NCI-H1930 (cell line): ENCODE data around the gene FGD2.

ENCODE experiments used
- DNase-seq, 2 experiments: peaks; one replicate each; lab custom pipeline; 2025; lab: John Stamatoyannopoulos, UW

Gene FGD2

DNA sequence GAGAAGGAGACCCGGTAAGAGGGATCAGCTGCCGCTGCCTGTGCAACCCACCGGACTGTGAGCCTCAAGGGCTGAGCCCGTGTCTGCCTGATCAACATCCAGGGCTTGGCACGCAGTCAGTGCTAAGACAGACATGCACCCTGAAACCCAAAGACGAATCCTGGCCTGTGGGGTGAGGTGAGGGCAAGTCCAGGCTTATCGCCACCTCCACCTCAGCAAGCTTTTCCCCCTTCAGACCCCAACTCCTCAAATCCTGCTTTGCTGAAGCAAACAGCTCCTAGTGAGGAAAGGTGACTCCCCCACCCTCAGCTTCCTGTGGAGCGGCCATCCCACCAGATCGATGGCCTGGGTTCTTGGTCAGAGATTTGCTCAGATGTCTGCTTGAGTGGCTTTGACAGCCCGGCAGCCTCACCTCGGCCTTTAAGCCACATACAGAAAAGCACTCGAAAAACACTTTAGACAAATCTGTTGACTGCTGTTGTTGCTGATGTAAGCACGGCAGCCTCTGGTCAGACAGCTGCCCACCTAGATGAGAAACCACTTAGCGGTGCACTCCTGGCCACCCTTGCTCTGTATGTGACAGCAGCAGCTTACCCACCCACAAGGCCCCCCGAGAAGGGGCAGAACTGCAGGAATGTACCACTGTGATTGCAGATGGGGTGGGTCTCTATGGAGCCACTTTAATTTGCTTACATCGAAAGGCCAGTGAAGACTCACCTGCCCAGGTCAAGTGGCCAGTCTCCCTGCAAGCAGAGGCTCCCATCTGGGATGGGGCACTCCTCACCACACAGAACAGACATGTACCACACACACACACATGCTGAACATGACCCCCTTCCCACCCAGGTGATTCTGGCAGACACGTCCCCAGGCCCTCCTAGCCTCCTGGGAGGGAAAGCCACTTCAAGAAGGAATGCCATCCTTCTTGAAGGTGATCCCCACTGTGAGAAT is 34.3 kb upstream of the FGD2 start:
- DNase-seq = no peak

DNA sequence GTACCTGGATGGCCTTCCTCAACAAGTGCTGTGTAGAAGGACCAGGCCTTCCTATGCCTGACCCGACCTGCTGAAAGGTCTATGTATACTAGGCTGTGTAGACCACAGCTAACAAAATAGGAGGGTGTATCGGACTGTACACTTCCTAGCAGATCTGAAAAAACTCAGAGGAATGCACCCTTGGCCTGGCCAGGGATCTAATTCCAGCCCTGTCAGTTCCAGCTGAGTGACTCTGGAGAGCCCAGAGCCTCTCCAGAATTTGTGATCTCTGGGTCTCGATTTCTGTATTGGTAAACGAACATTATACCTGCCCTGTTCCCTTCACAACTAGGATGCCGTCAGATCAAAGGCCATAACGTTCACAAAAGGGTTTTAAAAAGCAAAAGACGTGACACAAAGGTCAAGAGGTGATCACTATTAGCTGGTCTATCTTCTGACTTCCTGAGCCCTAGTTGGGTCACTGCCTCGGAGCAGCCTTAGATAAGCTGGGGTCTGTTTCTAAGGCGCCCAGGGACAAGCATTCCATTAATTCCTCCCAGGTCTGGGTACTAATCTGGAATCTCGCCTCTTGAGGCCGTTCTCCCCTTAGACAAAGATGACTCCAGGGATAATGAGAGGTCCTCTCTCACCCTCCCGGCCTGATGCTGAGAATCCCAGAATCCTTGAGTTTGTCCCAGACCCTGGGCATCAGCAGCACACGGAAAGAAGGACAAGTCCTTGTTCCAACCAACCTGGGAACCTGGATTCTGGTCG is 33.4 kb upstream of the FGD2 start:
- DNase-seq = no peak

DNA sequence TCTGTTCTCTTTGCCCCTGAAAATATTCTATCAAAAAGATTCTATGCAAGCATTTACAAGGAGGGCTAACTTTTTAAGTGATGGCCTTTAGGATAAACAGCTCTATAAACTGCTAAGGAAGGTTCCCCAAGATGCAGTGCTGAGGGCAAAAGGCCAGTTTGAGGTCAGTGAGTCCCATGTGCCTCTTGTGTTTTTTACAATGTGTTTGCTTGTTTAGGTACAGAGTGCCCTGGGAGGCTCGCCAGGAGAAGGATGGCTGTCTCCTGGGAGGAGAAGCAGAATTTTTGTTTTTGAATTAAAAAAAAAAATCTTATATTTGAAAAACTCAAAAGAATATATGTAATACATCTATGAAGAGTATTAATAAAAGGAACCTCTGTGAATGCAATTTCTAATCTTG is 32.3 kb upstream of the FGD2 start:
- no peak for DNase-seq

DNA sequence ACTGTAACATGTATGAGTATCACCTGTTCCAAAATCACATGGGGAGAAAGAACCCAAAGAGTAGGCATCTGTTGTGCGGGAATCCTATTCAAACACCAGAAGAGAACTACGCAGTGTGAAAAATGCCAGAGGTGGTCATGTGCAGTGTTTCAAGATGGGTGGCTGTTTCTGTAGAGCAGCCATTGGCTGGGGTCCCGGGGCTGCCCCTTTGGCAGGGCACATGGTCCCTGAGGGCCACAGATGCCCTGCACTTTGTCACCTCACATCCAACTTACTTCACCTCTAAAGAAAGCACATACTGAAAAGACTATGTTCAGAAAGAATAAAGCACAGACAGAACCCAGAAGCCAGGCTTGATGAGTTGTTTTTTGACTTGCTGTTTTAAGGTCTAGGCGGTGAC is 31.8 kb upstream of the FGD2 start:
- DNase-seq = no peak

DNA sequence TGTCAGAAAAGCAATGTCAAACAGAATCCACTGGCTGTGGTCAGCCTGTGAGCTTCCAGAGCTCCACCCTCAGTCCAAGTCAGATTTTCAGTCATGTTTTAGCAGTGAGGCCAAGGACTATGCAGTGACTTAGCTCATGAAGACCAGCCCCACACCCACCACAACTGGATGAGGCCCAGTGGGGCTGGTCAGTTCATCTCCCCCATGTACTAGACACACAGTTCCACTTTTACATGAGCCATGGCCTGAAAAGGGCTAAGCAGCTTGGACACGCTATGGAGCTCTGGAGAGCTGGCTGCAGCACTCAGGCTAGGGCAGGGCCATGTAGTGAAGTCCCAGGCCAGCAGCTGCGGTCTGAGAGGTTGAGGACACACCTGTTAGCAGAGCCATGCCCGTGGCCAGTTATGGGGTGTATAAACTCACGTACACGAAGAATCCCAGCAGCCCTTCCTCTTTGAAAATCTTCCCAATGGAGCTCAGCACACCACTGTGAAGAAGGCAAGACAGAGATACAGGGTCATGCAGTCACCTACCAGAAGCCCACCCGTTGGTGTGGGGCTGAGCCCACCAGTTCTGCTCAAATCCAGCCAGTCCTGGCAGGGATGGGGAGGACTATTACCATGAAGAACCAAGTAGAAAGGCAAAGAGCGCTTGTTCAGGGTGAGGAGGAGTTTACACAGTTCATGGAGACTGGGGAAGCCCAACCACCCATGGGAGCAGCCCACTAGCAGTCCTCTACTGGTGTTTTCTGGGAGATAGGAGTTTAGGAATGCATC is 30.0 kb upstream of the FGD2 start:
- DNase-seq = no peak

DNA sequence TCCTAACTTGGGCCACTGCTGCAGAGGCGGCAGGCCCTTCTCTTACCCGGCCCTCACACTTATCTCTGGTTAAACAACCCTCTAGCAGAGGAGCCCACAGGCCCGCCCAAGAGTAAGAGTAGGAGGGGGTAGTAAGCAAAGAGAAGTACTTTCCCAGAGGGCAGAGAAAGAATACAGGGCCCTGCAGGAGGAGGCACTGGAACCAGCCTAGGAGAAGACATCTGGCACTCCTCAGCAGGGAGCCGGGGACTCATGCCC is 29.5 kb upstream of the FGD2 start:
- no peak for DNase-seq

DNA sequence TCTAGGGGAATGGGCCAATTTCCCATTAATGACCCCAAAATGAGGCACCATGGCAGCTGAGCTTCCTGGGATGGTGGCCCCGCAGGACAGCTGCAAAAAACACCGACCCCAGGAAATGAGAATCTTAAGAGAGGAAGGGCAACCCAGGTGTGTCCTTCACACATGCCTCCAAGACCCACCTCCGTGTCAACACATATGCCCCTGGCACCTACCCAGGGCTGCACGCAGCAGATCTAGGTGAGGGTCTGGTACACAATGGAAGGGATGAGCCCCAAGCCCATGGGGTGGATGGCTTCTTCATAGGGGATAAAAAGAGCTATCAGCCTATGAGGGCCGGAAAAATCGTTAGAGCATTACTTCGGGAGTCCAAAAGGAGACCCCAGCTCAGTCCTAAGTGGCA is 28.9 kb upstream of the FGD2 start:
- no peak for DNase-seq

DNA sequence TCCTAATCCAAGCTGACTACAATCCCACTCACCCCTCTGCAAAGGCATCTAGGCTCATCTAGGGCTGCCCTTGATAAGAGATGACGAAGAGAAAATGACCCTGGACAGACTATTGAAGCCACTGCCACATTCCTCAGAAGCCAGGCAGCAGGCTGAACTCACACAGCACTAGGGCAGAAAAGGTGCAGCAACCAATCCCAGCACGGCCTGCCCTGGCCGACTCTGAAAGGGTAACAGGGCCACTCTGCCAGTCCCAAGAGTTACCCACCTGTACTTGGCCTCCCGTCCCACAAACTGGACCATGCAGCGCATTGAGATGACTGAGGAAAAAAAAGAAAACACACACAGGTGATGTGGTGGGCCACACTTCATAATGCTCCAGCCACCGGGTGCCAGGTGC is 28.5 kb upstream of the FGD2 start:
- no peak for DNase-seq

DNA sequence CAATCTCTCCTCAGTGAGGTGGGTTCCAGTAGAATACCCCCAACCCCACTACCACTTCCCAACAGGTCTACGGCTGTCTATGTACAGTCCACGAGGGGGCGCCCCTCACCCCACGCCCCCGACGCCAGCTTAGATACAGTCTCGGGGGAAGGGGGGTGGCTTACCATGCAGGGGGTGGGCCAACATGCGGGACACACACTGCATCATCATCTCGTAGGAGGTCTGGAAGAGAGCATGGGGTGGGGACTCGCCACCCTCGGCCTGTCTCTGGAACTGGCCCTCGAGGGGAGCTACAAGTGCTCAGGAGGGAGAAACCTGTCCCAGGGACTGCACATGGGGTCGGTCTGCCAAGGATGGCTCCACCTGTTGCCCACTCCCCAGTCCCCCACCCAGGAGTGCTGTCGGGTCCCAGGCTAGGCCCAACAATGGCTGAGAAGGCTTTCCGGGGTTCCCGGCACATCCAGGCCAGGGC is 27.9 kb upstream of the FGD2 start:
- DNase-seq = peak in 1 of 2 experiments; percentile 3

DNA sequence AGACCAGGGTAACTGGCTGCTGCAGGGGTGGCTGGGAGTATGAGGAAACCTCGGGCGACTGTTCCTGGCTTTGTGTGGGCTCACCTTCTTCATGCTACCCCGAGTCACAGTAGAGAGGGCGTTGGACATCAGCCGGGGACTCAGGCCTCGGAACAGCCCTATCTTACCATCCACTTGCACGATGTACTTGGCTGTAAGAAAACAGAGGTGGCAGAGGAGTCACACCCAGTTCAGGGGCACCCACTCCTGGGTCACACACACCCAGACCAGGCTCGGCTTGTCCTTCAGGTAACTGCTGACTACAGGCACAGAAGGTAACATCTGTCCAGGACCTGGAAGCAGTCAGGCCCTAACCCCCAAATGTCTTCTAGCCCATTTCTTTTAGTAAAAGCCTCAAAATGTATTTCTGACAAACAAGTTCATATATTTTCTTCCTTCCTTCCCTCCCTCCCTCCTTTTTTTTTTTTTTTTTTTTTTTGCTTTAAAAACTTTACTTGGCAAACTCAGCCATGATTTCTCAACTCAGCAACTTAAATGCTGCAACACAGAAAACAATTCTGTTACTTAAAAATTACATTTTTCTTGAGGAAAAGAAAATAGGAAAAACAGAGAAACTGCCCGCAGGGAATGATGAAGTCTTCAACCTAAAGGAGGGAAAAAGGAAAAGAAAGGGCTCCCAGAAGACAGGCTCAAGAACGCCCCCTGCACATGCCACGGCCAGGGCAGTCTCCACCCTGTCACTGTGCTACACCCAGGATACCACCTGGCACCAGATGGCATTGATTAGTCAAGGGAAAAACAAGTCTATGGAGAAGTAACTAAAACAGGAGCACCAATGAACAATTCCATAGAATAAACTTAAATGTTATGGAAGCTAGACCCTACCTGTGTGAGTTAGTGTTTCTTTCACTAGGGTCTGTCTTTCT is 26.8 kb upstream of the FGD2 start:
- DNase-seq = no peak

DNA sequence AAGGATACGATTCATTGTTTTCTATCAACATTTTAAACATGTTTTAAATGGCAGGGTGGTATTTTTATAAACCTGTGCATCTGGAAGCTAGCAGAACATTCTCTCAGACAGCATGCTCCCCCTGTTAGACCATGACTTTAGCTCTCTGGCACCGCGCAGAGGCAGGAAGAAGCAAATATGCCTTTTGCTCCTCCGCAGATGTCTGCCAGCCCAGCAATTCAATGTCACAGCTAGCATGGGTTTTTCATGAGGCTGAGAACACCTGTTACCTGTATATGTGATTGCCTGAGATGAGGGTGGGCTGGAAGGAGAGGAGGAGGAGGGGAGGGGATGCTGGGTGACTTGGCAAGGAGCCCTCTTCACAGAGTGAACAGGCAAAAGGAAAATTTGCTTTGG is 26.1 kb upstream of the FGD2 start:
- DNase-seq = no peak

DNA sequence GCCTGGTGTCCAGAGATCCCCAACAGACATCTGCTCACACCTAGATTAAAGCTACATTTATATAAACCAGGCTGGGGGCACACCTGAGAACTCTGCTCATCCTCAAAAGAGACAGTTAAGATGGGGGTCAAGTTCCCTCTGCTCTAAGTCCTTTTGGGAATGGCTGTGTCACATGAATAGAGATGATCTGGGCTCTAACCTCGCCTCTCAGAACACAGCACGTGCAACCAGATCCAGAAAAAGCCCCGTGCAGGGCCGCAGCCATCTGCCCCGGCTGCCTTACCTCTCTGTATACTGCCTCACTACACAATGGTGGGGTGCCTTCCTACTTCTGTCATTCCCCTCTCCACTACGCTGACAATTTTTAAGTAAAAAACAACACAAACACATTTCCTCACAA is 25.3 kb upstream of the FGD2 start:
- no peak for DNase-seq

DNA sequence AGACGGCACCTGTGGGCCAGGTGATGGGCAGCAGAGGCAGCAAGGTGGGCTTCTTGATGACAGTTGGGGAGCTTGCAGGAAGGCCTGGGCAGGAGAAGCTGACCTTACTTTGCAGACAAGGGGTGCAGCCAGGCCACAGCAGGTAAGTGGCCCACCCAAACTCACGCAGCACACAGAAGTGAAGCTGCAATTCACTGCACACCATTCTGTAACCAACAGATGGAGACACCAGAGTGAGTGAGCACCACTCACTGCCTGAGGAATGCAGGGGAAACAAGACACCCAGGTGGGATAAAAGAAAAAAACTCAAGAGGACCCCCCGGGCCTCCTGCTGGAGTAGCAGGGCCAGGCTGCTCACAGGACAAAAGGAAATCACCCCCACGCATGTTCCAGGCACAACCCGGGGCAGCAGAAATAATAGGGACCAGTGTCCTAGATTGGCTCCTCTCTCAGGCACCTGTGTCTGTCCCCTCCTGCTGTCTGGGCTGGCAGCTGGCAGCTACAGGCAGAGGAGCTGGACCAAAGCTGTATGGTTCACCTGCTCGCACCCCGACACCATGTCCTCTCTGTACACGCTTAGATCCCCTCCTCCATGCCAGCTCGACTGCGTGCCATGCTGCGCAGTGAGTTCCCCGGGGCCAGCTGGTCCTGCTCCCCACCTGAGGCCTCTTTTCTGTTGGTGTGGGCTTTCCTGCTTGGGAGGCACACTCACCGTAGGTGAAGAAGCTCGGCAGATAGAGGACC is 24.4 kb upstream of the FGD2 start:
- DNase-seq = no peak

DNA sequence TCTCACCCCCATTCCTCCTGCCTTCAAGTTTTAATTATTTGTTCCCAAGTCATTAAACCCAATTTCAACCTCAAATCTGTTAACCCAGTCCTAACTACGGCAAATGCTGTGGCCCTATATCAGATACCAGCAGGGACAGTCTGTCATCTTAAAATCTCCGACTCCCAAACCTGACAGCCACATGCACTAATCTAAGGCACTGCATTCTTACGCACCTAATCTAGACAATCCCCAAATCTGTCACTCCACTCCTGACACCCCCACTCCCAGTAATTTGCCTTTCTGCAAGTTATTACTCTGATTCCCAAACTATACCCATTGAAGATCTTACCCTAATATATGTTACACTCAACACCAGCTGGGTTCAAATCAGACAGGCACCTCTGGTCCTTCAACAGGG is 21.9 kb upstream of the FGD2 start:
- no peak for DNase-seq

DNA sequence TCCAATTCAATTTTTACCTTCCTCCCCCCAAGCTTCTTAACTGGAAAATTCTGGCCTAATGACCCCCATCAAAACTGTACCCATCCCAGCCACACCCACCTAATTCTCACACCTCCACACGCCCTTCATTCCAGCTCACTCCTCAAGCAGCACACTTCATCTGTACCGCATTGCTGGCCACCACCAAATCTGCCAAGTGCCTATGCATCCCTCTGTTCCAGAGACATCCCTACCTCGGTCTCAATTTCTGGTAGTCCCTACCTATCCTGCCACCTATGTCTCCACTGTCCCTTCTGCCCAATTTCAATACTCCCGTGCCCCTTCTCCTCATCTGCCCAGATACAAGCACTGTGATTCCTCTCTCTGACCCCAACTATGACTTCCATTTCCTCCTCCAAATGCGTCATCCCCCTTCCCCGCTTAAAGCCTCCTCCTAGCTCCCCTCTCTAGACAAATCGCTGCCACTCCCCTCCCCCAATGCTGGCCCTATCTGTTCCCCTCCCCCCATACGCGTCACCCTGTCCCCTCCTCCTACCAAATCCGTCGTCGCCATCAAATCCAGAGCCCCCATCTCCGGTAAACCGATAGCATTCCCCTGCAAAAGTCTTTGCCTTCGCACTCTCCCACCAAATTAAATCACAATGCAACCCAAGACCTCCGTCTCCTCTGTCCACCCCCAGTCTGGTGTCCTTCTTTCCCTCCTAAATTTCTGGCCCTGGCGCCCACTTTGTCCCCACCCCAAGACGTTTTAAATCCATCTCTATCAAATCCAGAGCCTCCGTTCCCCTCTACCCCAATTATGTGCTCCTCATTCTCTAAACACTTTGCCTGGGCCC is 20.7 kb upstream of the FGD2 start:
- DNase-seq = no peak

DNA sequence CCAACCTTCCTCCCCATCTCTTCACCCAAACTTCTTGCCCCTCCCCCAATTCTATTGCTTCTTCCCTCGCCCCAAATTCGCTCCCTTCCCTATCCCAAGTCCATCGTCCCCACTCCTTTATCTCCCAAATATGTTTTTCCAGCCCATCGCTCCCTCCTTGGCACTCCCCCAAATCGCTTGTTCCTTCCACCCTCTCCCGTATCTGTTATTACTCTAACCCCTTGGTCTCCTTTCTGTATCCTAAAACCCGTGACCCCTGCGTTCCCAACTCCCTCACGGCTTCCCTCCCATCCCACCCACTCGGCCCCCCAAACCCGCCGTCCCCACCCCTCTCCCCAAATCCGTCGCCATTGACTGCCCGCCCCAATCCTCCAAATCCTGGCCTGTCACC is 20.0 kb upstream of the FGD2 start:
- DNase-seq = no peak

DNA sequence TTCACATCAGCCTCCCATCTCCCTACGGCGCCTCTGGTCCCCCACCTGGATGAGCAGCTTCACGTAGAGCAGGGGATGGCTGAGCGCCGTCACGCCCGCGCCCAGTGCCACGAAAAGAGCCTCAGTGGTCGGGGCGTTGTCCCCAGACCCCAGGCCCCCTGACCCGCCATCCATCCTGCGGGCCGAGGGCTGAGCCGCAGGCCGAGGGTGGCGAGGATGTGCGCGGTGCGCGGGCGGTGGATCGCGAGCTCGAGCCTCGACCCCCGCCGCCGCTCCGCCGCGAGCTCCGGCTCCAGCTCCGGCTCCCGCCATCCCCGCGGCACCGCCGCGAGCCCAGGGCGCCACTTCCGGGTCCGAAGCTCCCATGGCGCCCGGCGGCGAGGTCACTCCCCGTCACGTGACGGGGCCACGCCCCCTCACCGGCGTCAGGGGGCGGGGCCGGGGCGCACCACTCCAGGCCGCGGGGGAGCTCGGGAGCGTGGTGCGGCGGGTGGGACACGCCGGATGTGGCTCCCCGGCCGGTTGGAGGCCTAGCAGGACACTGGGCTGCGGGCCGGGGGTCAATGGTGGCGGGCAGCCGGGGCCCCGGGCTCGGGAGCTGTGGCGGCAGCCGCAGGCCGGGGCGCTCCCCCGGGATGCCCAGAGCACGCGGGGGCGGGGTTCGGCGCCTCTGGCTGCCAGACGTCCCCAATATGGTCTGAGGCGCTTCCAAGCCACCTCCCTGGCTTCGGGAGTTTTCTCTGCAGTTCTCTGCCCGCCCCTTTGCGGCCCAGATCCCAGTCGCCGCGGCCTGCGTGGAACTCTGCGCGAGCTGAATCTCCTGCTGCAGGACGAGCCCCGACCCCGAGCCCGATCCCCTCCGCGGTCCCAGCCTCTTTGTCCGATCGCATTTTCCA is 19.4 kb upstream of the FGD2 start, which contains the start of gene MTCH1:
Gene MTCH1 (minus strand): TSS at position 389 of the 896 bp plus-strand sequence. CDS start 23 bp downstream, at position 366.
- DNase-seq = peak; percentile 65 to 90

DNA sequence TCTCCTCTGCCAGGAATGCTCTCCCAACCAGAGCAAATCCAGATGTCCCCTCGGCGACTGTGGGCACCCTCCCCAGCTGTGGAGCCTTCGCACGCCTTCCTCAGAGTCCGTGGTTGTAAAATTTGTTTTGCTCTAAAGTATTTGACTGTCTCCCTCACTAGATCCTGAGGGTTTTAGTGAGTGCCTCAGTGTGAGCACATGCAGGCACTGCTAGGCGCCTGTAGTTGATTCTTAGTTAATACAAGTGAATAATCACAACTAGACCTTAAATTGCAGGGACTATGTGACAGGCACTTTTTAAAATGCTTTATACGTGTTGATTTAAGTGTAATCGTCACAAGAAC is 18.8 kb upstream of the FGD2 start:
- DNase-seq = no peak

DNA sequence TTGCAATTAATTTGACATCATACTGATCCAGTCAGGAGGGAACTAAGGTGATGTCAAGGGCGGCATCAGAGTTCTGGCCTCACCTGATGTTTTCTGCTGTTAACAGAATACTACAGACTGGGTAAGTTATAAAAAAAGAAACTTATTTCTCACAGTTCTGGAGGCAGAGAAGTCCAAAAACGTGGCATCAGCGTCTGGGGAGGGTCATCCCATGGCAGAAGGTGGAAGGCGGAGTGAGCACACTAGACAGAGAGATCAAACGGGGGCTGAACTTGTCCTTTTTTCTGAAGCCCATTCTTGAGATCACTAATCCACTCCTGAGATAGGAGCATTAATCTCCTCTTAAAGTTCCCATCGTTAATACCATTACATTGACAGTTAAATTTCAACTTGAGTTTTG is 16.2 kb upstream of the FGD2 start:
- DNase-seq = no peak
